Trophoblast cell (in vitro differentiated cells and primary cell): ENCODE measurements around the gene CXCR2.

Experiments
- DNase-seq, 2 donors: peaks; one replicate each; pipeline ENCODE4 v3.0.0-alpha.2; 2016
- H2AFZ ChIP-seq: 2 replicates; pipeline ENCODE4 v1.6.1; 2013; ENCODE audit warnings: low read length, moderate library complexity, mild to moderate bottlenecking; ENCODE audit not compliant: insufficient read depth, poor library complexity
- H2AK5ac ChIP-seq: 2 replicates; pipeline ENCODE4 v1.6.1; 2013; ENCODE audit warnings: mild to moderate bottlenecking, low read length
- H2BK120ac ChIP-seq: 2 replicates; pipeline ENCODE4 v1.6.1; 2013; ENCODE audit warnings: low read length, mild to moderate bottlenecking, moderate library complexity; ENCODE audit not compliant: insufficient read depth, poor library complexity
- H2BK12ac ChIP-seq: 2 replicates; pipeline ENCODE4 v1.6.1; 2013; ENCODE audit warnings: mild to moderate bottlenecking, low read length, moderate library complexity
- H2BK5ac ChIP-seq: 2 replicates; pipeline ENCODE4 v1.6.1; 2013; ENCODE audit warnings: low read length, low read depth, moderate library complexity, mild to moderate bottlenecking; ENCODE audit not compliant: poor library complexity
- H3K14ac ChIP-seq: 2 replicates; pipeline ENCODE4 v1.6.1; 2013; ENCODE audit warnings: mild to moderate bottlenecking, low read length
- H3K18ac ChIP-seq: 2 replicates; pipeline ENCODE4 v1.6.1; 2013; ENCODE audit warnings: mild to moderate bottlenecking, low read length
- H3K23ac ChIP-seq: 2 replicates; pipeline ENCODE4 v1.6.1; 2013; ENCODE audit warnings: low read length
- H3K27ac ChIP-seq: 2 replicates; pipeline ENCODE4 v1.5.1; 2013; ENCODE audit warnings: low read depth, mild to moderate bottlenecking, inconsistent platforms, low read length, moderate library complexity
- H3K27me3 ChIP-seq: 2 replicates; pipeline ENCODE4 v1.6.1; 2013; ENCODE audit warnings: inconsistent platforms, mild to moderate bottlenecking, low read length, moderate library complexity; ENCODE audit not compliant: insufficient read depth
- H3K36me3 ChIP-seq, 2 experiments: 1 replicate in 1 of 2; 2 replicates in 1 of 2; pipeline ENCODE4 v1.6.1; 2013; ENCODE audit warnings: low read length in 2 of 2, mild to moderate bottlenecking in 2 of 2, moderate library complexity in 1 of 2; ENCODE audit not compliant: insufficient read depth in 2 of 2, control insufficient read depth in 1 of 2
- H3K4ac ChIP-seq: 2 replicates; pipeline ENCODE4 v1.6.1; 2013; ENCODE audit warnings: low read depth, mild to moderate bottlenecking, low read length, moderate library complexity
- H3K4me1 ChIP-seq, 2 experiments: 1 replicate in 1 of 2; 2 replicates in 1 of 2; pipeline ENCODE4 v1.6.1; 2013; ENCODE audit warnings: low read length in 2 of 2, mild to moderate bottlenecking in 2 of 2, moderate library complexity in 1 of 2; ENCODE audit not compliant: insufficient read depth in 2 of 2, control insufficient read depth in 1 of 2
- H3K4me2 ChIP-seq: 2 replicates; pipeline ENCODE4 v1.6.1; 2013; ENCODE audit warnings: inconsistent platforms, mild to moderate bottlenecking, low read length, moderate library complexity
- H3K4me3 ChIP-seq: 2 replicates; pipeline ENCODE4 v1.5.1; 2013; ENCODE audit warnings: mild to moderate bottlenecking, low read depth, low read length, inconsistent platforms
- H3K79me1 ChIP-seq: one replicate; pipeline ENCODE4 v1.6.1; 2013; ENCODE audit warnings: low read length
- H3K79me2 ChIP-seq: 2 replicates; pipeline ENCODE4 v1.6.1; 2013; ENCODE audit warnings: low read length, mild to moderate bottlenecking; ENCODE audit not compliant: control insufficient read depth, insufficient read depth, poor library complexity
- H3K9ac ChIP-seq: 2 replicates; pipeline ENCODE4 v1.6.1; 2013; ENCODE audit warnings: mild to moderate bottlenecking, low read length
- H3K9me3 ChIP-seq: 2 replicates; pipeline ENCODE4 v1.6.1; 2013; ENCODE audit warnings: low read depth, mild to moderate bottlenecking, control low read depth, inconsistent platforms, low read length; ENCODE audit not compliant: insufficient read depth
- H4K12ac ChIP-seq: 2 replicates; pipeline ENCODE4 v1.6.1; 2013; ENCODE audit warnings: low read depth, mild to moderate bottlenecking, low read length, moderate library complexity
- H4K8ac ChIP-seq: 2 replicates; pipeline ENCODE4 v1.6.1; 2013; ENCODE audit warnings: low read depth, mild to moderate bottlenecking, low read length, moderate library complexity
- H4K91ac ChIP-seq: one replicate; pipeline ENCODE4 v1.6.1; 2013; ENCODE audit warnings: low read depth, mild to moderate bottlenecking, low read length, moderate library complexity
- WGBS: extraction: QIAGEN DNeasy Blood & Tissue Kit; methylation state at CpG from one replicate; pipeline ENCODE4 v1.1.7; 2013; ENCODE audit warnings: missing lambda C conversion rate; ENCODE audit not compliant: insufficient read length, insufficient coverage; ENCODE audit errors: extremely low coverage; 5-methylcytosine and 5-hydroxymethylcytosine counted together

Gene CXCR2

GRCh38 chr2:218125095-218125494 is 733 bp upstream of the CXCR2 start:
- no peak overlapping the region for H2BK5ac ChIP-seq
- no peak overlapping the region for H4K12ac ChIP-seq
- H3K23ac ChIP-seq, result no peak overlapping the region
- H3K18ac ChIP-seq, result no peak overlapping the region
- no peaks in the 10 kb centered on the region for H3K79me2 ChIP-seq
- no peak overlapping the region for H3K9ac ChIP-seq
- no peak overlapping the region for H3K14ac ChIP-seq
- no CpG with 5 or more reads among the region's 4 CpGs for WGBS
- no peaks in the 10 kb centered on the region for H3K79me1 ChIP-seq
- H2BK12ac ChIP-seq, result no peak overlapping the region
- DNase-seq, result peak; percentile 42 to 65
- no peaks in the 10 kb centered on the region for H3K36me3 ChIP-seq
- H3K27ac ChIP-seq, result no peak overlapping the region
- no peak overlapping the region for H3K4me3 ChIP-seq
- H3K4me2 ChIP-seq, result no peak overlapping the region
- H3K4ac ChIP-seq, result no peak overlapping the region
- no peak overlapping the region for H4K91ac ChIP-seq
- H2AFZ ChIP-seq, result no peak overlapping the region
- H2AK5ac ChIP-seq, result no peak overlapping the region
- H3K27me3 ChIP-seq, result no peaks in the 10 kb centered on the region
- H2BK120ac ChIP-seq, result no peak overlapping the region
- H4K8ac ChIP-seq, result no peak overlapping the region
- no peaks in the 10 kb centered on the region for H3K4me1 ChIP-seq
- H3K9me3 ChIP-seq, result no peaks in the 10 kb centered on the region

- WGBS, result no CpG with 5 or more reads among the region's 3 CpGs
- Histone ChIP-seq H3K4me3 (no peak overlapping the region), H3K36me3 (no peaks in the 10 kb centered on the region)
These were observed 2.2 kb downstream of the CXCR2 start for GRCh38 chr2:218127929-218128455.

GRCh38 chr2:218128781-218129457 is 3.1 kb downstream of the CXCR2 start:
- Histone ChIP-seq H4K12ac (no peak overlapping the region), H2AK5ac (no peak overlapping the region), H3K9me3 (peaks cover 2% of the 10 kb centered on the region), H4K8ac (no peak overlapping the region), H2AFZ (no peak overlapping the region), H3K18ac (no peak overlapping the region), H3K27ac (no peak overlapping the region), H3K4ac (no peak overlapping the region), H2BK12ac (no peak overlapping the region), H2BK120ac (no peak overlapping the region), H3K79me1 (no peaks in the 10 kb centered on the region), H3K9ac (no peak overlapping the region), H4K91ac (no peak overlapping the region), H3K4me2 (no peak overlapping the region), H3K4me3 (no peak overlapping the region), H3K23ac (no peak overlapping the region), H3K27me3 (no peaks in the 10 kb centered on the region), H3K36me3 (no peaks in the 10 kb centered on the region), H2BK5ac (no peak overlapping the region), H3K14ac (no peak overlapping the region), H3K4me1 (no peaks in the 10 kb centered on the region), H3K79me2 (no peaks in the 10 kb centered on the region)
- DNase-seq, result peak; percentile 82 to 88
- WGBS, result no CpG with 5 or more reads among the region's 6 CpGs

More at GRCh38 chr2:218127929-218128455, 2.2 kb downstream of the CXCR2 start:
- no peak overlapping the region for H4K12ac ChIP-seq
- H3K4ac ChIP-seq, result no peak overlapping the region
- H2BK5ac ChIP-seq, result no peak overlapping the region
- H2AFZ ChIP-seq, result no peak overlapping the region
- no peaks in the 10 kb centered on the region for H3K9me3 ChIP-seq
- H3K18ac ChIP-seq, result no peak overlapping the region
- H3K23ac ChIP-seq, result no peak overlapping the region
- H2BK12ac ChIP-seq, result no peak overlapping the region
- no peak overlapping the region for H3K27ac ChIP-seq
- H3K9ac ChIP-seq, result no peak overlapping the region
- H3K4me1 ChIP-seq, result no peaks in the 10 kb centered on the region
- no peak overlapping the region for H2AK5ac ChIP-seq
- H3K14ac ChIP-seq, result no peak overlapping the region
- no peak overlapping the region for H4K8ac ChIP-seq
- no peak overlapping the region for H2BK120ac ChIP-seq
- H3K79me2 ChIP-seq, result no peaks in the 10 kb centered on the region
- no peaks in the 10 kb centered on the region for H3K79me1 ChIP-seq
- no peak overlapping the region for H4K91ac ChIP-seq
- DNase-seq, result peak; percentile 75 to 89
- H3K4me2 ChIP-seq, result no peak overlapping the region
- no peaks in the 10 kb centered on the region for H3K27me3 ChIP-seq

GRCh38 chr2:218129458-218130135 is 3.8 kb downstream of the CXCR2 start:
- H3K9ac ChIP-seq, result no peak overlapping the region
- H3K36me3 ChIP-seq, result no peaks in the 10 kb centered on the region
- H4K8ac ChIP-seq, result no peak overlapping the region
- H3K4me1 ChIP-seq, result no peaks in the 10 kb centered on the region
- H2AFZ ChIP-seq, result no peak overlapping the region
- no peak overlapping the region for H2BK5ac ChIP-seq
- H2BK120ac ChIP-seq, result no peak overlapping the region
- H3K18ac ChIP-seq, result no peak overlapping the region
- no peak overlapping the region for H2AK5ac ChIP-seq
- no peak overlapping the region for H4K12ac ChIP-seq
- H3K4me3 ChIP-seq, result no peak overlapping the region
- H3K4ac ChIP-seq, result no peak overlapping the region
- no peaks in the 10 kb centered on the region for H3K79me1 ChIP-seq
- no peak overlapping the region for H4K91ac ChIP-seq
- no peak overlapping the region for H3K23ac ChIP-seq
- H3K4me2 ChIP-seq, result no peak overlapping the region
- H3K79me2 ChIP-seq, result no peaks in the 10 kb centered on the region
- no peak overlapping the region for H3K27ac ChIP-seq
- DNase-seq, result no peak
- H3K9me3 ChIP-seq, result peaks cover 2% of the 10 kb centered on the region
- H3K14ac ChIP-seq, result no peak overlapping the region
- H3K27me3 ChIP-seq, result no peaks in the 10 kb centered on the region
- no peak overlapping the region for H2BK12ac ChIP-seq
- WGBS, result no CpG with 5 or more reads among the region's 6 CpGs
